Mesenteric fat pad (tissue), 1 donor: Measurements from ENCODE around the gene SMARCD1. TPM values are rescaled to one million over a fixed set of nuclear protein-coding genes. Genes with fewer than 3 reads are reported as not detected.
"Not testable (repeated sequence)": the region's sequence is repeated elsewhere in the genome, so short reads cannot be mapped to it uniquely, and the experiment has no call there.

ENCODE experiments used
- DNase-seq: peaks from one replicate; pipeline ENCODE4 v3.0.0-alpha.2; 2020; ENCODE audit warnings: low spot score
- total RNA-seq: library from RNA; stranded (reverse); fragmentation: NEBNext Ultra II Directional; extraction: Animal tissue kit (Norgen Biotek cat#: 25700); gene quantifications from one replicate; pipeline ENCODE4 v1.2.1, GENCODE V29; 2021
- donor health status: DM: yes; HTN: yes; CAD: no.

SMARCD1 gene
- total RNA-seq, 1 donor from 2014 or later: 63.1 TPM

DNA sequence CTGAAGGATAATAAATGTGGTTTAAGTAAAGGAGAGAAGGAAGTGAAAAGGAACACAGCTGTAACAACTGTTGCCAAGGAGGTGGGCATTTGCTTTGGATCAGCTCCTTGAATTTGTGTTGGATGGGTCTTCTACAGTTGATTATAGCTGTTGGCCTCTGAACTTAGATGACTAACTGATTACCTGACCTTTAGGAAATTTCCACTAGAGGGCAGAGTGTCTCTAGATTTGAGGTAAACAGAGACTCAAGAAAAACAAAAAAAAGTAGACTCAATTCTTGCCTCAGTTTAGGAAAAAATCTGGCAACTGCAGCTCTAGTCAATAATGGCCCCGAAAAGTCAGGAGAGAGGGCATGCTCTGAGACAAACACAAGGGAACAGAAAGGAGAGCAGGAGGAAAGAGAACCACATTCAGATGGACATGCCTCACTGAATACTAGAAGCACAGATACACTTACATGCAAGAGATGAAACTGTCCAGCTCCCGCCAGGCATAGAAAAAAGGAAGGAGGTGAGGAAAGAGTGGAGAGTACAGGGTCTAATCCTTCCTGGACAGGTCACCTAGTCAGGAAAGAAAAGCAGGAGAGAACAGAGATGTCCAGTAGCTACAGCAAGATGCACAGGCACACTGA lies 47.5 kb downstream of the SMARCD1 start:
- DNase-seq: no peak

DNA sequence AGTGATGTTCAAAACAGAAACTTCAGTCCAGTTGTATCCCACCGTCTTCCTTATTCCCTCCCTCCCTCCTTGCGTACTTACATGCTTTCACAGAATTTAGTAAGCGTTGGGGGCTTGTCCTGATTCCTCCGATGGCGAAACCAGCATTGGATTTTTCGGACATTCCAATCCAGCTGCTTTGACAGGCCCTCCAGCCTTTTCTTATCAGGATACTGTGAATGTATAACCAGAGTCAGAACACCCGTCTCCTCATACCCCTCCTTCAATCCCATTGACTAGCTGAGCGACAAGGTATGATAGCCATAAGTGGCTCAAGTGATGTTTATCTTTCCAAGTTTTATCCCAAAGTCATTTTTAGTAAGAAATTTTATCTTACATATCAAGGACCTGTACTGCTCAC lies 57.9 kb downstream of the SMARCD1 start:
- DNase-seq: no peak

DNA sequence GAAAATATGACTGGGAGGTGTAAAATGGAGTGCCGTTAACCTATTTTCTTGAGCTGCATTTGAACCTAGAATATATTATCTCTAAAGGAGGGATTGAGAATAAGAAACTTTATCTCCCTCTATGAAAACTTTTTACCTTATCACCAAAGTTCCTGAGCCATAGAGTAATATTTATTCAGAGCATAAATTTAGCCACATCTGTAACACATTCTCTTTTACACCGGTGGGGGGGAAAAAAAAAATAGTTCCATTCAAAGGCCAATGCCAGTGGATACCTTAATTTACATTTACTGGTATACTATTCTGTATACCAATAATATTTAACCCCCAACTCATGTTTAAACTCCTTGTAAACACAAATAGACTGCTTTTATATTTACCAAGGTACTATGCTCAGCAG lies 60.3 kb downstream of the SMARCD1 start:
- DNase-seq: no peak

DNA sequence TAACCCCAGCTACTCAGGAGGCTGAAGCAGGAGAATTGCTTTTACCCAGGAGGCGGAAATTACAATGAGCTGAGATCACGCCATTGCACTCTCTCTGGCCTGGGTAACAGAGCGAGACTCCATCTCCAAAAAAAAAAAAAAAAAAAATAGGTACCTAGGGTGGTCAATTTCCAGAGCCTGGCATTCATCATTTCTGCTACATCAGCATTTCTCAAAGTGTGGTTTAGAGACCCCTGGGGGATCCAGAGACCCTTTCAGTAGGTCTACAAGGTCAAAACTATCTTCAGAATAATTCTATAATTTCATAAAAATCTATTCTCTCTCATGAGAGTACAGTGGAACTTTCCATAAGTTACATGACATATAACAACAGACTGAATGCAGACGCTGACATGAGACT lies 62.1 kb downstream of the SMARCD1 start:
- no peak for DNase-seq

DNA sequence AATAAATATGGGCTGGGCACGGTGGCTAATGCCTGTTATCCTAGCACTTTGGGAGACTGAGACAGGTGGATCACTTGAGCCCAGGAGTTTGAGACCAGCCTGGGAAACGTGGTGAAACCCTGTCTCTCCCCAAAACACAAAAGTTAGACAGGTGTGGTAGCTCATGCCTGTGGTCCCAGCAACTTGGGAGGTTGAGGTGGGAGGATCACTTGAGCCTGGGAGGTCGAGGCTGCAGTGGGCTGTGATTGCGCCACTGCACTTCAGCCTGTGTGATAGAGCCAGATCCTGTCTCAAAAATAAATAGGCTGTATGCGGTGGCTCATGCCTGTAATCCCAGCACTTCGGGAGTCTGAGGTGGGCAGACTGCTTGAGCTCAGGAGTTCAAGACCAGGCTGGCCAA lies 62.9 kb downstream of the SMARCD1 start:
- DNase-seq: not testable (repeated sequence)

DNA sequence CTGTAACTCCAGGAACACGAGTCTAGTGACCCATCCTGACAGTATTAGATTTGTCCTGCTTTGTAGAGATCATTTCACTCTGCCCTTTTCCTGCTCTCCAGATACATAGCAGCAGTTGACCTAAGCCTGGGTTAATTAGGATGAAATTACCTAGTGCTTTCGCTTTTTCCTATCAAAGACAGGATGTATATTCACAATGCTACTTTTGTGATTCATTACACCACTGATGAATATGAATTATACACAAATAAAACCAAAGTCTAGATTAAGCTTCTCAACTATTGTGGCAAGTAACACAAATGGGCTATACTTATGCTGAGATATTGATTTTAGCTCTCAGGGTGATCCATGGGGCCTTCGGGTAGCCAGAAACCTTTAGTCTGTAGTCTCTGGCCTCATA lies 64.2 kb downstream of the SMARCD1 start:
- no peak for DNase-seq

Other genes starting within 250 kb of the SMARCD1 start
- 3.0 TPM for gene BCDIN3D, start 242.2 kb upstream of the SMARCD1 start, total RNA-seq
- 0.35 TPM for gene FAIM2, start 181.4 kb upstream of the SMARCD1 start, total RNA-seq
- gene AQP2, start 134.6 kb upstream of the SMARCD1 start, total RNA-seq: not detected
- not detected for gene AQP5, start 123.5 kb upstream of the SMARCD1 start, total RNA-seq
- not detected for gene AQP6, start 112.4 kb upstream of the SMARCD1 start, total RNA-seq
- gene RACGAP1, start 59.8 kb upstream of the SMARCD1 start, total RNA-seq: 9.4 TPM
- 0.71 TPM for gene ASIC1, start 27.7 kb upstream of the SMARCD1 start, total RNA-seq
- gene GPD1, start 18.7 kb downstream of the SMARCD1 start, total RNA-seq: 1,023 TPM
- gene COX14, start 26.9 kb downstream of the SMARCD1 start, total RNA-seq: 92.0 TPM
- gene CERS5, start 82.0 kb downstream of the SMARCD1 start, total RNA-seq: 46.5 TPM
- 163 TPM for gene LIMA1, start 198.2 kb downstream of the SMARCD1 start, total RNA-seq